ENCODE data around the gene FLNC. TPM values are rescaled to one million over a fixed set of nuclear protein-coding genes. Genes with fewer than 3 reads are reported as not detected.

FLNC gene
- total and polyA plus RNA-seq, 9 of the 15 experiments (the other 6 are each of a cell fraction or from before 2014, with no cell fraction given), result 0.90 to 155 (median 28.8) TPM

DNA sequence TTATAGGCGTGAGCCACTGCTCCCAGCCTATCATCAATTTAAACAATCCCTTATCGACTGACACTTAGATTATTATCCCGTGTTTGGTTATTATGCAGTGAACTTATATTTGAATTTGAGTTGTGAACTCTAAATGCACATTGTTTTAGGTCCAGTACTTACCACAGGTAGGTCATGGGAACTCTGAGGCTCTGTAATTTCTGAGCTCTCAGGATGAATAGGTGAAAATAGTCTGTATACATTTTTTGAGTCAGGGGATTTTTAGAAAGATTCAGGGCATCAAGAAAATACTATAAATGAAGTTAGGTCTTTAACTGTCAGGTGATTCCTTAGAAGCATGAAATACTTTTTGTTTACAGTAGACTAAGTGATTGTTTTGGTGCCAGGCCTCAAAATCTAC, 29.6 kb upstream of the FLNC start:
- BruUV-seq (replicated peaks), result no TSS peak
- TF ChIP-seq, protein P1, sequence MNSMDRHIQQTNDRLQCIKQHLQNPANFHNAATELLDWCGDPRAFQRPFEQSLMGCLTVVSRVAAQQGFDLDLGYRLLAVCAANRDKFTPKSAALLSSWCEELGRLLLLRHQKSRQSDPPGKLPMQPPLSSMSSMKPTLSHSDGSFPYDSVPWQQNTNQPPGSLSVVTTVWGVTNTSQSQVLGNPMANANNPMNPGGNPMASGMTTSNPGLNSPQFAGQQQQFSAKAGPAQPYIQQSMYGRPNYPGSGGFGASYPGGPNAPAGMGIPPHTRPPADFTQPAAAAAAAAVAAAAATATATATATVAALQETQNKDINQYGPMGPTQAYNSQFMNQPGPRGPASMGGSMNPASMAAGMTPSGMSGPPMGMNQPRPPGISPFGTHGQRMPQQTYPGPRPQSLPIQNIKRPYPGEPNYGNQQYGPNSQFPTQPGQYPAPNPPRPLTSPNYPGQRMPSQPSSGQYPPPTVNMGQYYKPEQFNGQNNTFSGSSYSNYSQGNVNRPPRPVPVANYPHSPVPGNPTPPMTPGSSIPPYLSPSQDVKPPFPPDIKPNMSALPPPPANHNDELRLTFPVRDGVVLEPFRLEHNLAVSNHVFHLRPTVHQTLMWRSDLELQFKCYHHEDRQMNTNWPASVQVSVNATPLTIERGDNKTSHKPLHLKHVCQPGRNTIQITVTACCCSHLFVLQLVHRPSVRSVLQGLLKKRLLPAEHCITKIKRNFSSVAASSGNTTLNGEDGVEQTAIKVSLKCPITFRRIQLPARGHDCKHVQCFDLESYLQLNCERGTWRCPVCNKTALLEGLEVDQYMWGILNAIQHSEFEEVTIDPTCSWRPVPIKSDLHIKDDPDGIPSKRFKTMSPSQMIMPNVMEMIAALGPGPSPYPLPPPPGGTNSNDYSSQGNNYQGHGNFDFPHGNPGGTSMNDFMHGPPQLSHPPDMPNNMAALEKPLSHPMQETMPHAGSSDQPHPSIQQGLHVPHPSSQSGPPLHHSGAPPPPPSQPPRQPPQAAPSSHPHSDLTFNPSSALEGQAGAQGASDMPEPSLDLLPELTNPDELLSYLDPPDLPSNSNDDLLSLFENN (IDR thresholded peaks at IDR 0.05; ENCODE audit: low read depth in 2 of 2, low read length in 2 of 2), result no peak
- TF ChIP-seq SUPT5H (IDR thresholded peaks at IDR 0.05) (no peak), EHMT2 (IDR thresholded peaks at IDR 0.05) (no peak), PTTG1 (tag; IDR thresholded peaks at IDR 0.05; ENCODE audit: low read depth) (no peak), JUND (IDR thresholded peaks at IDR 0.05; ENCODE audit: borderline replicate concordance, low read depth, low read length) (no peak), JUND (tag; IDR thresholded peaks at IDR 0.05; ENCODE audit: borderline replicate concordance, low read depth, low read length) (no peak), ERF (CRISPR knock-in tag; IDR thresholded peaks at IDR 0.05) (no peak)
- TF ChIP-seq, protein P2, sequence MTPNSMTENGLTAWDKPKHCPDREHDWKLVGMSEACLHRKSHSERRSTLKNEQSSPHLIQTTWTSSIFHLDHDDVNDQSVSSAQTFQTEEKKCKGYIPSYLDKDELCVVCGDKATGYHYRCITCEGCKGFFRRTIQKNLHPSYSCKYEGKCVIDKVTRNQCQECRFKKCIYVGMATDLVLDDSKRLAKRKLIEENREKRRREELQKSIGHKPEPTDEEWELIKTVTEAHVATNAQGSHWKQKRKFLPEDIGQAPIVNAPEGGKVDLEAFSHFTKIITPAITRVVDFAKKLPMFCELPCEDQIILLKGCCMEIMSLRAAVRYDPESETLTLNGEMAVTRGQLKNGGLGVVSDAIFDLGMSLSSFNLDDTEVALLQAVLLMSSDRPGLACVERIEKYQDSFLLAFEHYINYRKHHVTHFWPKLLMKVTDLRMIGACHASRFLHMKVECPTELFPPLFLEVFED (CRISPR knock-in tag; conservative IDR thresholded peaks at IDR 0.05), result no peak
- TF ChIP-seq, protein P3, sequence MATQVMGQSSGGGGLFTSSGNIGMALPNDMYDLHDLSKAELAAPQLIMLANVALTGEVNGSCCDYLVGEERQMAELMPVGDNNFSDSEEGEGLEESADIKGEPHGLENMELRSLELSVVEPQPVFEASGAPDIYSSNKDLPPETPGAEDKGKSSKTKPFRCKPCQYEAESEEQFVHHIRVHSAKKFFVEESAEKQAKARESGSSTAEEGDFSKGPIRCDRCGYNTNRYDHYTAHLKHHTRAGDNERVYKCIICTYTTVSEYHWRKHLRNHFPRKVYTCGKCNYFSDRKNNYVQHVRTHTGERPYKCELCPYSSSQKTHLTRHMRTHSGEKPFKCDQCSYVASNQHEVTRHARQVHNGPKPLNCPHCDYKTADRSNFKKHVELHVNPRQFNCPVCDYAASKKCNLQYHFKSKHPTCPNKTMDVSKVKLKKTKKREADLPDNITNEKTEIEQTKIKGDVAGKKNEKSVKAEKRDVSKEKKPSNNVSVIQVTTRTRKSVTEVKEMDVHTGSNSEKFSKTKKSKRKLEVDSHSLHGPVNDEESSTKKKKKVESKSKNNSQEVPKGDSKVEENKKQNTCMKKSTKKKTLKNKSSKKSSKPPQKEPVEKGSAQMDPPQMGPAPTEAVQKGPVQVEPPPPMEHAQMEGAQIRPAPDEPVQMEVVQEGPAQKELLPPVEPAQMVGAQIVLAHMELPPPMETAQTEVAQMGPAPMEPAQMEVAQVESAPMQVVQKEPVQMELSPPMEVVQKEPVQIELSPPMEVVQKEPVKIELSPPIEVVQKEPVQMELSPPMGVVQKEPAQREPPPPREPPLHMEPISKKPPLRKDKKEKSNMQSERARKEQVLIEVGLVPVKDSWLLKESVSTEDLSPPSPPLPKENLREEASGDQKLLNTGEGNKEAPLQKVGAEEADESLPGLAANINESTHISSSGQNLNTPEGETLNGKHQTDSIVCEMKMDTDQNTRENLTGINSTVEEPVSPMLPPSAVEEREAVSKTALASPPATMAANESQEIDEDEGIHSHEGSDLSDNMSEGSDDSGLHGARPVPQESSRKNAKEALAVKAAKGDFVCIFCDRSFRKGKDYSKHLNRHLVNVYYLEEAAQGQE (IDR thresholded peaks at IDR 0.05; ENCODE audit: borderline replicate concordance), result no peak
- TF ChIP-seq, protein P3 (CRISPR knock-in tag; IDR thresholded peaks at IDR 0.05; ENCODE audit: low read depth), result no peak

More for the DNA sequence above, 29.6 kb upstream of the FLNC start:
- Histone ChIP-seq H3K9me3 (replicated peaks; ENCODE audit: control insufficient read depth, insufficient read depth, low read depth, low read length) (no peaks in the 10 kb centered on the region), H3K27ac (ENCODE audit: extremely low read depth, low read depth, low read length) (no peak overlapping the region), H3K4me1 (replicated peaks in 1 of 2; ENCODE audit: control insufficient read depth in 2 of 2, insufficient read depth in 2 of 2, low read length in 2 of 2) (no peaks in the 10 kb centered on the region), H3K9me1 (ENCODE audit: control insufficient read depth, insufficient read depth, low read length) (no peaks in the 10 kb centered on the region), H2AFZ (ENCODE audit: low read depth, low read length) (no peak overlapping the region), H4K20me1 (replicated peaks; ENCODE audit: control insufficient read depth, insufficient read depth, low read length) (no peaks in the 10 kb centered on the region), H3K4me2 (ENCODE audit: insufficient read depth, low read length) (no peak overlapping the region), H3K27me3 (ENCODE audit: control insufficient read depth in 2 of 2, insufficient read depth in 2 of 2, low read length in 2 of 2) (no peaks in the 10 kb centered on the region), H3K36me3 (ENCODE audit: control insufficient read depth, insufficient read depth, low read length) (peaks cover 37% of the 10 kb centered on the region), H3K9ac (ENCODE audit: insufficient read depth in 1 of 2, low read depth in 2 of 2, low read length in 2 of 2) (no peak overlapping the region), H3K79me2 (ENCODE audit: control insufficient read depth, insufficient read depth, low read length) (no peaks in the 10 kb centered on the region), H3K4me3 (no peak overlapping the region)
- POLR2A ChIA-PET, result interaction anchor here (0.5 to 2.3 kb wide), 4 partner anchors 8 to 60 kb away, joined by 3 to 9 read pairs (median 5); no protein-coding TSS in a partner anchor
- in situ Hi-C loops (cut with MboI), result no loop called here
- 44% methylated on average over 3 of the region's 3 CpGs for WGBS (ENCODE audit: insufficient coverage, low coverage, missing lambda C conversion rate)
- intact Hi-C loops (cut with micrococcal nuclease), result no loop called here
- no peak for ATAC-seq
- no peak for DNase-seq (ENCODE audit: extremely low read depth in 1 of 4, low spot score in 3 of 4)
- no peak for FAIRE-seq
- CTCF ChIA-PET (ENCODE audit: low intra/inter-chr PET ratio), result no interaction called here
